ENCODE results near the gene NTSR1.
A peak's percentile ranks its signal among the peaks of the same experiment; 100 is the strongest.

Gene NTSR1

GRCh38 chr20:62710886-62711702 lies 2.5 kb downstream of the NTSR1 start:
- peak in 1 of 2 experiments; percentile 36 for DNase-seq

- DNase-seq: no peak
Measured at GRCh38 chr20:62711703-62712101, 3.1 kb downstream of the NTSR1 start.

DNA sequence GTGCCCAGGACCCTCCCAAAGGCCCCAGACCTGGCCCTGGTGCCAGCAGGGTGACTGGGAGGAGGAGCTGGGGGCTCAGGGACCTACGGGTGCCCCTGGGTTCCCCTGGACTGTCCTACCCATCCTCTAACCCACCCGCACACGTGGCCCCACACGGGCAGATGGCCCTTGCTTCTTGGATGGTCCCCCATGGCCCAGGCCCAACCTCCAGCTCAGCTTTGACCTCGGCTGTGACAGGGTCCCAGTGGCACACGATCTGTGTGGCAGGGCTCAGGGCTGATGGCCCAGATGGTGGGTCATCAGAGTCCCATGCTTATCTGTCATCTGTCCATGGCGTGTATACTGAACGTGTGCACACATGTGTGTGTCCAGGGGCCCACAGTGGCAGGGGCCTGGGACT lies 4.0 kb downstream of the NTSR1 start:
- no peak for DNase-seq

DNA sequence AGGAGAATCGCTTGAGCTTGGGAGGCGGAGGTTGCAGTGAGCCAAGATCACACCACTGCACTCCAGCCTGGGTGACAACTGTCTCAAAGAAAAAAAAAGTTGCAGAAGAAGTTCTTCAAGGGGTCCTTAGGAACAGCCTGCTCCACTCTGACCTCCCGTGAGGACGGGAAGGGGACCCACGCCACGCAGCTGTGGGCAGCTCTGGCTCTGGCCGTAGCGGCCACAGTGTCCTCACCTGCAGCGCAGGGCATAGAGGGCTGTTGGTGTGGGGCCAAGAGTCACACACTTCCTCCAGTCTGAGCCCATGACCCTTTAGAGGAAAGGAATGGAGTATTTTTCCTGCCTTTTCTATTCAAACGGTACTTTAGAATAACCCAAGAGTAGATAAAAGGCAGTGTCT lies 5.4 kb downstream of the NTSR1 start:
- DNase-seq: no peak

GRCh38 chr20:62714799-62715198 lies 6.2 kb downstream of the NTSR1 start:
- no peak for DNase-seq

DNA sequence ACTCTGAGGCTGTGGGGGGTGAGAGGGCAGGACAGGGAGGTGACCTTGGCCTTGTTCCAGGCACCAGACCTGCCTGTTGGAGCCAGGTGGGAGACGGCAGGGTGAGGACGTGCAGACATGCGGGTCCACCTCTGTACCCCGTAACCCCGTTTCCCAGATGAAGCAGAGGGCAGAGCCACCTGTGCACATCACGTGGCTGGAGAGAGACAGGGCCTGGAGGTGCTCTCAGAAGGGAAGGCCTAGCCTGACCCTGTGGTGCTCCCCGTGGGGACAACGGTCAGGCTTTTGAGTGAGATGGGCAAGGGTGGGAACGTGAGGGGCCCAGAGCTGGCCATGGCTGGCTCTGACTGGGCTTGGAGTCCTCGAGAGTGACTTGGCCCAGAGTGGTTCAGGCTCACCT lies 6.6 kb downstream of the NTSR1 start:
- no peak for DNase-seq

- DNase-seq: no peak
Measured at GRCh38 chr20:62716198-62716940, 7.7 kb downstream of the NTSR1 start.

- no peak for DNase-seq
Measured at GRCh38 chr20:62716941-62717310, 8.3 kb downstream of the NTSR1 start.

DNA sequence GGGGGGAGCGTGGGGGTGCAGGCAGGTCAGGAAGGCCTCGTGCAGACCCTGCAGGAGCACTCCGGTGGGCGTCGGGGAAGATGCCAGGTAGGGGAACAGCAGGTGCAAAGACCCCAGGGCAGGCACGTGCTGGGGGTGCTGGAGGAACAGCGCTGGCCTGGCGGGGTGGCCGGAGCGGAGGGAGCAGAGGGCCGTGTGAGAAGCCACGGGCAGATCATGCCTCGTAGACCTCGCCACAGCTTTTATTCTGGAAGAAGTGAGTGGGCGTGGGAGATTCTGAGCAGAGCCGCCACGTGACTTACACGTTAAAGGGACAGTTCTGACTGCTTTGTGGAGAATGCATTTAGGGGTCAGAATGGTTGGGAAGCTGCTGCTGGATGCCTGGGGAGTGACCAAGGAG lies 9.3 kb downstream of the NTSR1 start:
- DNase-seq: no peak

- no peak for DNase-seq
Measured at GRCh38 chr20:62718546-62718945, 9.9 kb downstream of the NTSR1 start.

- no peak for DNase-seq
Measured at GRCh38 chr20:62719250-62719935, 10.8 kb downstream of the NTSR1 start.

DNA sequence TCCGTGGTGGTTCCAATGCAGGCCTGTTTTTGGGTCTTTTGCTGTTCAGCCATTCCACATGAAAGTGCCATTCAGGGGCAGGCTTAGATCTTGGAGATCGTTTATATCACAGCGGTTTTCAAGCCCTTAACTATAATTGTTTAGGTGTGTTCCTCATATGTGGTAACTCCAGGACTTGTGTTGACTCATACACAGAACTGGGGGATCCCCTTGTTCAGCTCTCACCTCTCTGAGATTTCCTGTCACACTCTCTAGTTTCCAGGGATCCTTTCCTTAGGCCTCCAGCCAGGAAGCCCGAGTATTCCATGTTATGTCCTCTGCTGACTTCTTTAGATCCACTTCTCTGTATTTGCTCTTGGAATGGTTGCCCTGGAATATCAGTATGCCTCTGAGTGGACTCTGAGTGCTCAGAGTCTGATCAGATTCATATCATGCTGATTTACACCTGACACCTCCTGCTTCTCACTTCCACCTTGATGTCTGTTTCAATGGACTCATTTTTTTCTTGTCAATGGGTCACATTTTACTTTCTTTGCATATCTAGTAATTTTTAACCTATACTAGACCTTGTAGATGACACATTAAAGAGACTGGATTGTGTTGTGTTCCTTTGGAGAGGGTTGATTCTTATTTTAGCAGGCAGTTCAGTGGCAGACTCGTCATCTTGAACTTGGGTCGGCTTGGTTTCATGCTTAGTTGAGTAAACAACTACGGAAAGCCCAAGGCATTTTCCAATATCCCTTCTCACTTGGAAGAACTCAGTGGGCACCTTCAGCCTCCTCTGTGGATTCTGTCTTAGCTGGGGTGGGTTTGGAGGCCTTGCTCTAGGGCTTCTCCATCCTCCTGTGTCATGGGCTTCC lies 13.1 kb downstream of the NTSR1 start:
- DNase-seq: no peak

DNA sequence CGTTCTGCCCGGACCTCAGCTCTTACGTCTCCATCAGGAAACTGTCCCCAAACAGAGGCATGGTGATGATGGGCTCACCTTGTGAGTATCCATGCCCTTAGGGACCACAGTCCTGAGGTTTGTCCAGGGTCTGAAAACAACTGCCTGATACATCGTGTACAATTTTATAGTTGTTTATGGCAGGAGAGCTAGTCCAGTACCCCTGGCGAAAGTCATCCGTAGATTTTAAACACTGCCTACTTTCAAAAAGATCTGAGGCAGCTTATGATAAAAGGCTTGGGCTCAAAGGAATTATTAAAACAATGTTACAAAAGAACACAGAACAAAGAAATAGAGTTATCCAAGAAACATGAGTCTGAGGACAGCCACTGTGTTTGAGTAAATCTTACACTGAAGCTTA lies 14.0 kb downstream of the NTSR1 start:
- DNase-seq: no peak

- no peak for DNase-seq
Measured at GRCh38 chr20:62723351-62723750, 14.7 kb downstream of the NTSR1 start.

GRCh38 chr20:62723768-62724450 lies 15.3 kb downstream of the NTSR1 start:
- DNase-seq: no peak

DNA sequence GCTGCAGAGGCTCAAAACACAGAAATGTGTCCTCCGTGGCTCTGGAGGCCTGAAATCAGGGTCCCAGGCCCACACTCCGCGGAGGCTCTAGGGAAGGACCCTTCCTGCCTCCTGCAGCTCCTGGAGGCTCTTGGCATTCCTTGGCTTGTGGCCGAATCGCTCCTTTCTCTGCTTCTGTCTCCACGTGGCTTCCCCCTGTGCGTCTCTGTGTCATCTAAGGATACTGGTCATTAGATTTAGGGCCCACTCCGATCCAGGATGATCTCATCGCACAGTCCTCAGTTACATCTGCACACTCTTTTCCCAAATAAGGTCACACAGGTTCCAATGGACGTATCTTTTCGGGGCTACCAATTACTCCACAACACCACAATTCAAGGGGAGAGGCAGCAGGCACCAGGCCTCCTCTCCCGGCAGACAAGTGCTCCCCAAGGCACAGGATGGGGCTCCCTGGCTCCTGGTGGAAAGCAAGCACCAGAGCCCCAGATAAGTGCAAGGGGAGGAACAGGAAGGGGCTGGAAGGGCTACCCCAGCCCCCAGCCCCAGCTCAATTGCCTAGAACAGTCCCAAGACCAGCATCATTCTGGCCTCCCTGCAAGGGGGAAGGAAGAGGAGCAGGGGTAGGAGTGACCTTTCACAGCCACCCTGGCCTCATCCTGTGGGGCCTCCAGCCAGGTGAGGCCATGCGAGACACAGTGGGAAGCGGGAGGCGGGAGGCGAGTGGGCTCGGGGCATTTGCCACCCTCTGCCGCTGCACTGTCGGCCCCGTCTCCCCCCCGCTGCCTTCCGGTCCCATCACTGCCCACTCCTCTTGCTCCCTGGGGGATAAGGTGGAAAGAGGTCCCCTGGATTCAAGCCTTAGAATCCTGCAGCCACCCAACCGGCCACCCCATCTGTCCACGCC lies 16.3 kb downstream of the NTSR1 start:
- DNase-seq: no peak

- no peak for DNase-seq
Measured at GRCh38 chr20:62725596-62726268, 17.1 kb downstream of the NTSR1 start.

GRCh38 chr20:62726276-62726675 lies 17.6 kb downstream of the NTSR1 start:
- no peak for DNase-seq

GRCh38 chr20:62726716-62727583 lies 18.3 kb downstream of the NTSR1 start:
- DNase-seq: no peak

Data from NCI-H526 (cell line).